Trophoblast cell (in vitro differentiated cells and primary cell): ENCODE results near the gene PPP4R1.
A peak's percentile ranks its signal among the peaks of the same experiment; 100 is the strongest.

ENCODE experiments used
- DNase-seq, 2 donors: peaks; one replicate each; pipeline ENCODE4 v3.0.0-alpha.2; 2016
- H2AFZ ChIP-seq: 2 replicates; pipeline ENCODE4 v1.6.1; 2013; ENCODE audit warnings: low read length, moderate library complexity, mild to moderate bottlenecking; ENCODE audit not compliant: insufficient read depth, poor library complexity
- H2AK5ac ChIP-seq: 2 replicates; pipeline ENCODE4 v1.6.1; 2013; ENCODE audit warnings: mild to moderate bottlenecking, low read length
- H2BK120ac ChIP-seq: 2 replicates; pipeline ENCODE4 v1.6.1; 2013; ENCODE audit warnings: low read length, mild to moderate bottlenecking, moderate library complexity; ENCODE audit not compliant: insufficient read depth, poor library complexity
- H2BK12ac ChIP-seq: 2 replicates; pipeline ENCODE4 v1.6.1; 2013; ENCODE audit warnings: mild to moderate bottlenecking, low read length, moderate library complexity
- H2BK5ac ChIP-seq: 2 replicates; pipeline ENCODE4 v1.6.1; 2013; ENCODE audit warnings: low read length, low read depth, moderate library complexity, mild to moderate bottlenecking; ENCODE audit not compliant: poor library complexity
- H3K14ac ChIP-seq: 2 replicates; pipeline ENCODE4 v1.6.1; 2013; ENCODE audit warnings: mild to moderate bottlenecking, low read length
- H3K18ac ChIP-seq: 2 replicates; pipeline ENCODE4 v1.6.1; 2013; ENCODE audit warnings: mild to moderate bottlenecking, low read length
- H3K23ac ChIP-seq: 2 replicates; pipeline ENCODE4 v1.6.1; 2013; ENCODE audit warnings: low read length
- H3K27ac ChIP-seq: 2 replicates; pipeline ENCODE4 v1.5.1; 2013; ENCODE audit warnings: low read depth, mild to moderate bottlenecking, inconsistent platforms, low read length, moderate library complexity
- H3K27me3 ChIP-seq: 2 replicates; pipeline ENCODE4 v1.6.1; 2013; ENCODE audit warnings: inconsistent platforms, mild to moderate bottlenecking, low read length, moderate library complexity; ENCODE audit not compliant: insufficient read depth
- H3K36me3 ChIP-seq, 2 experiments: 1 replicate in 1 of 2; 2 replicates in 1 of 2; pipeline ENCODE4 v1.6.1; 2013; ENCODE audit warnings: low read length in 2 of 2, mild to moderate bottlenecking in 2 of 2, moderate library complexity in 1 of 2; ENCODE audit not compliant: insufficient read depth in 2 of 2, control insufficient read depth in 1 of 2
- H3K4ac ChIP-seq: 2 replicates; pipeline ENCODE4 v1.6.1; 2013; ENCODE audit warnings: low read depth, mild to moderate bottlenecking, low read length, moderate library complexity
- H3K4me1 ChIP-seq, 2 experiments: 1 replicate in 1 of 2; 2 replicates in 1 of 2; pipeline ENCODE4 v1.6.1; 2013; ENCODE audit warnings: low read length in 2 of 2, mild to moderate bottlenecking in 2 of 2, moderate library complexity in 1 of 2; ENCODE audit not compliant: insufficient read depth in 2 of 2, control insufficient read depth in 1 of 2
- H3K4me2 ChIP-seq: 2 replicates; pipeline ENCODE4 v1.6.1; 2013; ENCODE audit warnings: inconsistent platforms, mild to moderate bottlenecking, low read length, moderate library complexity
- H3K4me3 ChIP-seq: 2 replicates; pipeline ENCODE4 v1.5.1; 2013; ENCODE audit warnings: mild to moderate bottlenecking, low read depth, low read length, inconsistent platforms
- H3K79me1 ChIP-seq: one replicate; pipeline ENCODE4 v1.6.1; 2013; ENCODE audit warnings: low read length
- H3K79me2 ChIP-seq: 2 replicates; pipeline ENCODE4 v1.6.1; 2013; ENCODE audit warnings: low read length, mild to moderate bottlenecking; ENCODE audit not compliant: control insufficient read depth, insufficient read depth, poor library complexity
- H3K9ac ChIP-seq: 2 replicates; pipeline ENCODE4 v1.6.1; 2013; ENCODE audit warnings: mild to moderate bottlenecking, low read length
- H3K9me3 ChIP-seq: 2 replicates; pipeline ENCODE4 v1.6.1; 2013; ENCODE audit warnings: low read depth, mild to moderate bottlenecking, control low read depth, inconsistent platforms, low read length; ENCODE audit not compliant: insufficient read depth
- H4K12ac ChIP-seq: 2 replicates; pipeline ENCODE4 v1.6.1; 2013; ENCODE audit warnings: low read depth, mild to moderate bottlenecking, low read length, moderate library complexity
- H4K8ac ChIP-seq: 2 replicates; pipeline ENCODE4 v1.6.1; 2013; ENCODE audit warnings: low read depth, mild to moderate bottlenecking, low read length, moderate library complexity
- H4K91ac ChIP-seq: one replicate; pipeline ENCODE4 v1.6.1; 2013; ENCODE audit warnings: low read depth, mild to moderate bottlenecking, low read length, moderate library complexity
- WGBS: extraction: QIAGEN DNeasy Blood & Tissue Kit; methylation state at CpG from one replicate; pipeline ENCODE4 v1.1.7; 2013; ENCODE audit warnings: missing lambda C conversion rate; ENCODE audit not compliant: insufficient read length, insufficient coverage; ENCODE audit errors: extremely low coverage; 5-methylcytosine and 5-hydroxymethylcytosine counted together

PPP4R1 gene

GRCh38 chr18:9619056-9619455 is 4.7 kb upstream of the PPP4R1 start:
- Histone ChIP-seq H3K36me3 (no peaks in the 10 kb centered on the region), H3K79me2 (peaks cover 5% of the 10 kb centered on the region), H3K27me3 (no peaks in the 10 kb centered on the region), H3K4me2 (no peak overlapping the region), H2AK5ac (no peak overlapping the region), H2BK120ac (no peak overlapping the region), H3K9ac (no peak overlapping the region), H3K23ac (no peak overlapping the region), H3K4me3 (no peak overlapping the region), H3K79me1 (peaks cover 13% of the 10 kb centered on the region), H4K8ac (no peak overlapping the region), H3K4me1 (peaks cover 5% of the 10 kb centered on the region in 2 experiments), H2AFZ (no peak overlapping the region), H3K27ac (no peak overlapping the region), H3K14ac (no peak overlapping the region), H2BK5ac (no peak overlapping the region), H2BK12ac (no peak overlapping the region), H3K18ac (no peak overlapping the region), H3K4ac (no peak overlapping the region), H4K91ac (no peak overlapping the region), H4K12ac (no peak overlapping the region), H3K9me3 (no peaks in the 10 kb centered on the region)
- no CpG with 5 or more reads among the region's 3 CpGs for WGBS
- DNase-seq: no peak

GRCh38 chr18:9617006-9617542 is 2.7 kb upstream of the PPP4R1 start:
- Histone ChIP-seq H4K8ac (no peak overlapping the region), H3K9me3 (no peaks in the 10 kb centered on the region), H3K4ac (no peak overlapping the region), H4K91ac (no peak overlapping the region), H2BK12ac (no peak overlapping the region), H2BK120ac (no peak overlapping the region), H3K27me3 (no peaks in the 10 kb centered on the region), H2BK5ac (no peak overlapping the region), H3K23ac (no peak overlapping the region), H3K27ac (no peak overlapping the region), H3K14ac (no peak overlapping the region), H4K12ac (no peak overlapping the region), H3K4me1 (peaks cover 5% of the 10 kb centered on the region in 2 experiments), H3K9ac (no peak overlapping the region), H3K36me3 (no peaks in the 10 kb centered on the region), H3K4me3 (no peak overlapping the region), H3K79me1 (peaks cover 18% of the 10 kb centered on the region), H3K18ac (no peak overlapping the region), H3K79me2 (peaks cover 12% of the 10 kb centered on the region), H2AK5ac (no peak overlapping the region), H3K4me2 (no peak overlapping the region), H2AFZ (no peak overlapping the region)
- DNase-seq: no peak
- no CpG with 5 or more reads among the region's 5 CpGs for WGBS

GRCh38 chr18:9616049-9616448 is 1.7 kb upstream of the PPP4R1 start:
- H3K14ac ChIP-seq: no peak overlapping the region
- no peak overlapping the region for H3K18ac ChIP-seq
- H3K27ac ChIP-seq: no peak overlapping the region
- no peak overlapping the region for H3K4me2 ChIP-seq
- H2AK5ac ChIP-seq: peak overlapping the region; percentile 79
- H3K4me1 ChIP-seq: peaks cover 5 to 8% of the 10 kb centered on the region in 2 experiments
- peaks cover 12% of the 10 kb centered on the region for H3K79me2 ChIP-seq
- no peak overlapping the region for H2AFZ ChIP-seq
- H2BK5ac ChIP-seq: no peak overlapping the region
- H3K4me3 ChIP-seq: no peak overlapping the region
- WGBS: no CpG with 5 or more reads among the region's 2 CpGs
- peaks cover 0 to 5% of the 10 kb centered on the region in 2 experiments for H3K36me3 ChIP-seq
- no peak overlapping the region for H4K12ac ChIP-seq
- no peaks in the 10 kb centered on the region for H3K27me3 ChIP-seq
- DNase-seq: peak; percentile 52 to 72
- H3K9ac ChIP-seq: no peak overlapping the region
- peak overlapping the region; percentile 38 for H2BK120ac ChIP-seq
- H3K23ac ChIP-seq: no peak overlapping the region
- no peaks in the 10 kb centered on the region for H3K9me3 ChIP-seq
- peaks cover 18% of the 10 kb centered on the region for H3K79me1 ChIP-seq
- H4K8ac ChIP-seq: no peak overlapping the region
- H4K91ac ChIP-seq: peak overlapping the region; percentile 37
- no peak overlapping the region for H3K4ac ChIP-seq
- H2BK12ac ChIP-seq: peak overlapping the region; percentile 64

- Histone ChIP-seq H3K9ac (peak overlapping the region; percentile 15), H3K14ac (peak overlapping the region; percentile 92), H3K9me3 (no peaks in the 10 kb centered on the region), H3K27me3 (no peaks in the 10 kb centered on the region), H3K79me1 (peaks cover 18% of the 10 kb centered on the region), H3K36me3 (peaks cover 0 to 10% of the 10 kb centered on the region in 2 experiments), H4K91ac (peak overlapping the region; percentile 99), H2AK5ac (peak overlapping the region; percentile 76), H3K4me1 (peaks cover 5 to 8% of the 10 kb centered on the region in 2 experiments), H2BK120ac (peak overlapping the region; percentile 92), H2AFZ (peak overlapping the region; percentile 99), H3K4ac (peak overlapping the region; percentile 86), H3K27ac (peak overlapping the region; percentile 100), H3K4me2 (peak overlapping the region; percentile 57), H3K79me2 (peaks cover 14% of the 10 kb centered on the region), H3K18ac (peak overlapping the region; percentile 96), H3K4me3 (peak overlapping the region; percentile 90), H2BK5ac (peak overlapping the region; percentile 97), H3K23ac (no peak overlapping the region), H2BK12ac (peak overlapping the region; percentile 91), H4K8ac (peak overlapping the region; percentile 96), H4K12ac (peak overlapping the region; percentile 85)
- no CpG with 5 or more reads among the region's 13 CpGs for WGBS
- DNase-seq: peak in 1 of 2 donors; percentile 7
Observed at GRCh38 chr18:9615280-9615797, 980 bp upstream of the PPP4R1 start.
